OCI-LY3 (cell line): Measurements from ENCODE around the gene TUBB3.

ENCODE experiments used
- H2AFZ ChIP-seq: fragments of 200-600, 300-600 bp; shearing (Covaris generic); 2 replicates; pipeline ENCODE4 v1.6.0; 2014; ENCODE audit warnings: antibody characterized with exemption, low read depth, low read length
- H3K27ac ChIP-seq: fragments of 200-600, 300-600 bp; sonication (generic); 2 replicates; pipeline ENCODE4 v1.5.1; 2014; ENCODE audit warnings: mild to moderate bottlenecking, low read length, moderate library complexity, mixed read lengths
- H3K27me3 ChIP-seq: fragments of 200-600, 300-600 bp; sonication (generic); 2 replicates; pipeline ENCODE4 v1.6.1; 2014; ENCODE audit warnings: low read depth, low read length, mixed read lengths
- H3K36me3 ChIP-seq: fragments of 200-600, 300-600 bp; sonication (generic); replicated peaks from 2 replicates; pipeline ENCODE3; 2014; ENCODE audit warnings: low read depth, low read length, mixed read lengths
- H3K4me1 ChIP-seq: fragments of 300-600, 200-600 bp; sonication (generic); 2 replicates; pipeline ENCODE4 v1.6.1; 2014; ENCODE audit warnings: low read length, mixed read lengths
- H3K4me2 ChIP-seq: fragments of 200-600, 300-600 bp; sonication (generic); 2 replicates; pipeline ENCODE4 v1.6.1; 2014; ENCODE audit warnings: low read length, mixed read lengths
- H3K4me3 ChIP-seq: fragments of 300-600, 200-600 bp; sonication (generic); 2 replicates; pipeline ENCODE4 v1.5.1; 2014; ENCODE audit warnings: antibody characterized with exemption, mild to moderate bottlenecking, low read length, moderate library complexity
- H3K79me2 ChIP-seq: fragments of 300-600, 200-600 bp; shearing (Covaris generic); 2 replicates; pipeline ENCODE4 v1.6.1; 2014; ENCODE audit warnings: mild to moderate bottlenecking, low read length, mixed read lengths
- H3K9ac ChIP-seq: fragments of 300-600, 200-600 bp; shearing (Covaris generic); 2 replicates; pipeline ENCODE4 v1.6.0; 2014; ENCODE audit warnings: mild to moderate bottlenecking, low read length, moderate library complexity
- H3K9me3 ChIP-seq: fragments of 200-600, 300-600 bp; shearing (Covaris generic); 2 replicates; pipeline ENCODE4 v1.6.1; 2014; ENCODE audit warnings: low read length, mixed read lengths; ENCODE audit not compliant: insufficient read depth
- H4K20me1 ChIP-seq: fragments of 200-600, 300-600 bp; sonication (generic); 2 replicates; pipeline ENCODE4 v1.6.1; 2016; ENCODE audit warnings: low read length, mixed read lengths; ENCODE audit not compliant: insufficient read depth
- CTCF ChIP-seq: fragments of 200-600, 300-600 bp; sonication (generic); IDR thresholded peaks from 2 replicates; pipeline ENCODE4 v1.5.1; 2014; ENCODE audit warnings: antibody characterized with exemption, low read length, low read depth
- EZH2phosphoT487 ChIP-seq: fragments of 200-600 bp; shearing (Covaris generic); IDR thresholded peaks from 2 replicates; pipeline ENCODE4 v1.6.1; 2018; ENCODE audit warnings: antibody characterized with exemption, mixed run types, low read depth

TUBB3 gene

GRCh38 chr16:89920723-89921122 lies 2.4 kb upstream of the TUBB3 start:
- Histone ChIP-seq H2AFZ (no peak overlapping the region), H3K27ac (no peak overlapping the region), H3K36me3 (no peaks in the 10 kb centered on the region), H3K4me1 (peaks cover 47% of the 10 kb centered on the region), H3K4me2 (no peak overlapping the region), H4K20me1 (no peaks in the 10 kb centered on the region), H3K9ac (no peak overlapping the region), H3K9me3 (no peaks in the 10 kb centered on the region), H3K79me2 (no peaks in the 10 kb centered on the region), H3K27me3 (peaks cover 13% of the 10 kb centered on the region), H3K4me3 (no peak overlapping the region)
- TF ChIP-seq EZH2phosphoT487: no peak
- no peak for TF ChIP-seq CTCF

- no peak overlapping the region for H3K9ac ChIP-seq
- H3K4me2 ChIP-seq: peak overlapping the region; percentile 86
- TF ChIP-seq CTCF: no peak
- TF ChIP-seq EZH2phosphoT487: no peak
- no peaks in the 10 kb centered on the region for H4K20me1 ChIP-seq
- H3K9me3 ChIP-seq: no peaks in the 10 kb centered on the region
- no peaks in the 10 kb centered on the region for H3K36me3 ChIP-seq
- no peak overlapping the region for H2AFZ ChIP-seq
- no peaks in the 10 kb centered on the region for H3K79me2 ChIP-seq
- H3K27ac ChIP-seq: no peak overlapping the region
- peak overlapping the region; percentile 88 for H3K4me3 ChIP-seq
- H3K27me3 ChIP-seq: peaks cover 13% of the 10 kb centered on the region
- peaks cover 47% of the 10 kb centered on the region for H3K4me1 ChIP-seq
Observed at GRCh38 chr16:89921131-89921701, 1.9 kb upstream of the TUBB3 start.

GRCh38 chr16:89921702-89922476 lies 1.3 kb upstream of the TUBB3 start:
- H3K4me1 ChIP-seq: peaks cover 47% of the 10 kb centered on the region
- H3K4me3 ChIP-seq: peak overlapping the region; percentile 88
- no peaks in the 10 kb centered on the region for H3K9me3 ChIP-seq
- H3K27ac ChIP-seq: no peak overlapping the region
- H3K36me3 ChIP-seq: no peaks in the 10 kb centered on the region
- no peaks in the 10 kb centered on the region for H3K79me2 ChIP-seq
- H4K20me1 ChIP-seq: no peaks in the 10 kb centered on the region
- peak overlapping the region; percentile 86 for H3K4me2 ChIP-seq
- H3K27me3 ChIP-seq: peaks cover 13% of the 10 kb centered on the region
- H2AFZ ChIP-seq: no peak overlapping the region
- H3K9ac ChIP-seq: peak overlapping the region; percentile 63
- TF ChIP-seq CTCF: no peak
- no peak for TF ChIP-seq EZH2phosphoT487

GRCh38 chr16:89922477-89922883 lies 662 bp upstream of the TUBB3 start:
- Histone ChIP-seq H3K4me3 (peak overlapping the region; percentile 88), H3K36me3 (no peaks in the 10 kb centered on the region), H3K27ac (no peak overlapping the region), H4K20me1 (no peaks in the 10 kb centered on the region), H3K4me2 (peak overlapping the region; percentile 86), H3K9ac (peak overlapping the region; percentile 63), H3K4me1 (peaks cover 44% of the 10 kb centered on the region), H2AFZ (peak overlapping the region; percentile 75), H3K27me3 (peaks cover 13% of the 10 kb centered on the region), H3K79me2 (no peaks in the 10 kb centered on the region), H3K9me3 (no peaks in the 10 kb centered on the region)
- TF ChIP-seq CTCF (no peak), EZH2phosphoT487 (no peak)
